ENCODE measurements around the gene CHST11. TPM values are rescaled to one million over a fixed set of nuclear protein-coding genes. Genes with fewer than 3 reads are reported as not detected.

Gene CHST11
- total and polyA plus RNA-seq, 2 of the 4 experiments (the other 2 are of a cell fraction) = 1.4 to 2.7 TPM

- H3K27ac ChIP-seq (ENCODE audit: insufficient read depth, low read length) = no peak overlapping the region
- BruUV-seq (replicated peaks) = no TSS peak
- no peak overlapping the region for H2BK20ac ChIP-seq (ENCODE audit: low read depth, low read length)
- no peak overlapping the region for H2BK5ac ChIP-seq (ENCODE audit: low read depth, low read length, poor library complexity, severe bottlenecking)
- H2AFZ ChIP-seq (replicated peaks; ENCODE audit: low read length, poor library complexity) = no peak overlapping the region
- no peaks in the 10 kb centered on the region; the same call in 1 of the 2 replicates for H3K27me3 ChIP-seq (ENCODE audit: control insufficient read depth, insufficient read depth, low read length)
- no peak overlapping the region for H3K4me3 ChIP-seq (ENCODE audit: insufficient read depth, low read depth, low read length)
- no peaks in the 10 kb centered on the region for H4K20me1 ChIP-seq (ENCODE audit: insufficient read depth, low read length)
- no peak overlapping the region for H3K56ac ChIP-seq (ENCODE audit: extremely low read depth, insufficient read depth, low read length)
- no peaks in the 10 kb centered on the region; a peak in 1 of 4 replicates for H3K79me1 ChIP-seq (ENCODE audit: low read depth in 1 of 2, low read length in 2 of 2)
- ChIA-PET POLR2A (ENCODE audit: unreplicated experiment) (no interaction called here), CTCF (no interaction called here)
- H2AK9ac ChIP-seq (replicated peaks; ENCODE audit: low read depth, low read length, poor library complexity) = no peak overlapping the region
- DNase-seq = no peak
- no peak overlapping the region for H3K4ac ChIP-seq (ENCODE audit: low read depth, low read length)
- H2BK120ac ChIP-seq (ENCODE audit: low read depth, low read length) = no peak overlapping the region
- H2BK15ac ChIP-seq (ENCODE audit: low read depth, low read length) = no peak overlapping the region
- no peak overlapping the region for H3K14ac ChIP-seq (replicated peaks; ENCODE audit: low read depth, low read length)
- H3K36me3 ChIP-seq (ENCODE audit: control insufficient read depth, insufficient read depth, low read length) = no peaks in the 10 kb centered on the region
- TF ChIP-seq MAZ (IDR thresholded peaks at IDR 0.05; ENCODE audit: borderline replicate concordance, low read depth, low read length) = no peak
- no peak for TF ChIP-seq CHD1 (IDR thresholded peaks at IDR 0.05; ENCODE audit: low read depth, low read length)
- TF ChIP-seq FOS (IDR thresholded peaks at IDR 0.05; ENCODE audit: low read depth, low read length) = no peak
- TF ChIP-seq USF2 (IDR thresholded peaks at IDR 0.05; ENCODE audit: low read depth, low read length) = no peak
- no peak for TF ChIP-seq RCOR1 (IDR thresholded peaks at IDR 0.05; ENCODE audit: insufficient replicate concordance, low read length)
- TF ChIP-seq ELK1 (IDR thresholded peaks at IDR 0.05; ENCODE audit: borderline replicate concordance, low read depth, low read length) = no peak
- TF ChIP-seq MXI1 (IDR thresholded peaks at IDR 0.05; ENCODE audit: borderline replicate concordance, low read depth, low read length) = no peak
- no peak for TF ChIP-seq CEBPB (IDR thresholded peaks at IDR 0.05; ENCODE audit: low read depth, low read length)
- no peak for TF ChIP-seq RFX5 (IDR thresholded peaks at IDR 0.05; ENCODE audit: low read depth, low read length)
- no peak for TF ChIP-seq POLR2A (IDR thresholded peaks at IDR 0.05; ENCODE audit: low read depth, low read length)
- no peak for TF ChIP-seq MAFK (IDR thresholded peaks at IDR 0.05; ENCODE audit: low read depth, low read length)
- TF ChIP-seq, protein P1, sequence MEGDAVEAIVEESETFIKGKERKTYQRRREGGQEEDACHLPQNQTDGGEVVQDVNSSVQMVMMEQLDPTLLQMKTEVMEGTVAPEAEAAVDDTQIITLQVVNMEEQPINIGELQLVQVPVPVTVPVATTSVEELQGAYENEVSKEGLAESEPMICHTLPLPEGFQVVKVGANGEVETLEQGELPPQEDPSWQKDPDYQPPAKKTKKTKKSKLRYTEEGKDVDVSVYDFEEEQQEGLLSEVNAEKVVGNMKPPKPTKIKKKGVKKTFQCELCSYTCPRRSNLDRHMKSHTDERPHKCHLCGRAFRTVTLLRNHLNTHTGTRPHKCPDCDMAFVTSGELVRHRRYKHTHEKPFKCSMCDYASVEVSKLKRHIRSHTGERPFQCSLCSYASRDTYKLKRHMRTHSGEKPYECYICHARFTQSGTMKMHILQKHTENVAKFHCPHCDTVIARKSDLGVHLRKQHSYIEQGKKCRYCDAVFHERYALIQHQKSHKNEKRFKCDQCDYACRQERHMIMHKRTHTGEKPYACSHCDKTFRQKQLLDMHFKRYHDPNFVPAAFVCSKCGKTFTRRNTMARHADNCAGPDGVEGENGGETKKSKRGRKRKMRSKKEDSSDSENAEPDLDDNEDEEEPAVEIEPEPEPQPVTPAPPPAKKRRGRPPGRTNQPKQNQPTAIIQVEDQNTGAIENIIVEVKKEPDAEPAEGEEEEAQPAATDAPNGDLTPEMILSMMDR (conservative IDR thresholded peaks at IDR 0.05; ENCODE audit: low read depth, low read length) = no peak
- no peak for TF ChIP-seq NFE2L2 (IDR thresholded peaks at IDR 0.05; ENCODE audit: low read depth, low read length)
- no peak for TF ChIP-seq BHLHE40 (IDR thresholded peaks at IDR 0.05; ENCODE audit: low read depth, low read length)
- no peak for TF ChIP-seq SMC3 (IDR thresholded peaks at IDR 0.05; ENCODE audit: low read depth, low read length)
- TF ChIP-seq RAD21 (IDR thresholded peaks at IDR 0.05; ENCODE audit: low read length) = no peak
- H4K5ac ChIP-seq (ENCODE audit: low read depth, low read length) = no peak overlapping the region
- H3K4me1 ChIP-seq (ENCODE audit: control insufficient read depth, insufficient read depth, low read length) = no peaks in the 10 kb centered on the region
- H3K18ac ChIP-seq (ENCODE audit: low read depth, low read length) = no peak overlapping the region
- H3K23ac ChIP-seq (ENCODE audit: low read depth, low read length) = no peak overlapping the region
- no CpG with 5 or more reads among the region's 3 CpGs for WGBS, 2 experiments (ENCODE audit: extremely low coverage in 2 of 2, insufficient read length in 1 of 2)
- H3K9me1 ChIP-seq (ENCODE audit: insufficient read depth, low read length) = 0 out of 2 replicates have a peak, but pooled peaks cover 5% of the 10 kb centered on the region
- dilution Hi-C loops (cut with HindIII; ENCODE audit: low sequenced_read_pairs, unreplicated experiment) = no loop called here
- intact Hi-C loops (cut with micrococcal nuclease) = no loop called here
- in situ Hi-C loops (cut with MboI; ENCODE audit: low sequenced_read_pairs) = no loop called here
- no peak for ATAC-seq (ENCODE audit: low read depth)
- H4K91ac ChIP-seq (ENCODE audit: insufficient read depth, low read depth, low read length) = no peak overlapping the region
- H3K9me3 ChIP-seq (ENCODE audit: control insufficient read depth, insufficient read depth, low read length) = no peaks in the 10 kb centered on the region
- H4K8ac ChIP-seq (ENCODE audit: low read depth in 2 of 2, low read length in 2 of 2) = no peak overlapping the region
- no peak overlapping the region for H3K9ac ChIP-seq (ENCODE audit: low read depth, low read length)
- H2AK5ac ChIP-seq (ENCODE audit: low read depth, low read length) = no peak overlapping the region
- H3K4me2 ChIP-seq (ENCODE audit: low read depth, low read length) = no peak overlapping the region
Observed at GRCh38 chr12:104490850-104491249, 34.1 kb downstream of the CHST11 start.
